ENCODE results near the gene CFAP410. TPM values are rescaled to one million over a fixed set of nuclear protein-coding genes. Genes with fewer than 3 reads are reported as not detected.

The CFAP410 gene
- total and polyA plus RNA-seq, 2 of the 8 experiments (the other 6 are each of a cell fraction or from before 2014, with no cell fraction given) = 10.6 to 12.0 TPM

- no peak overlapping the region for H4K5ac ChIP-seq (ENCODE audit: insufficient read length, low read depth, low read length)
- no peak overlapping the region for H3K14ac ChIP-seq (ENCODE audit: insufficient read length)
- CTCF ChIA-PET (ENCODE audit: partially characterized antibody) = interaction anchor here (1.0 kb wide), 1 partner anchor 25 kb away, joined by 3 read pairs; no protein-coding TSS in a partner anchor
- TF ChIP-seq, protein P1, sequence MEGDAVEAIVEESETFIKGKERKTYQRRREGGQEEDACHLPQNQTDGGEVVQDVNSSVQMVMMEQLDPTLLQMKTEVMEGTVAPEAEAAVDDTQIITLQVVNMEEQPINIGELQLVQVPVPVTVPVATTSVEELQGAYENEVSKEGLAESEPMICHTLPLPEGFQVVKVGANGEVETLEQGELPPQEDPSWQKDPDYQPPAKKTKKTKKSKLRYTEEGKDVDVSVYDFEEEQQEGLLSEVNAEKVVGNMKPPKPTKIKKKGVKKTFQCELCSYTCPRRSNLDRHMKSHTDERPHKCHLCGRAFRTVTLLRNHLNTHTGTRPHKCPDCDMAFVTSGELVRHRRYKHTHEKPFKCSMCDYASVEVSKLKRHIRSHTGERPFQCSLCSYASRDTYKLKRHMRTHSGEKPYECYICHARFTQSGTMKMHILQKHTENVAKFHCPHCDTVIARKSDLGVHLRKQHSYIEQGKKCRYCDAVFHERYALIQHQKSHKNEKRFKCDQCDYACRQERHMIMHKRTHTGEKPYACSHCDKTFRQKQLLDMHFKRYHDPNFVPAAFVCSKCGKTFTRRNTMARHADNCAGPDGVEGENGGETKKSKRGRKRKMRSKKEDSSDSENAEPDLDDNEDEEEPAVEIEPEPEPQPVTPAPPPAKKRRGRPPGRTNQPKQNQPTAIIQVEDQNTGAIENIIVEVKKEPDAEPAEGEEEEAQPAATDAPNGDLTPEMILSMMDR (IDR thresholded peaks at IDR 0.05; ENCODE audit: control extremely low read depth in 1 of 3, insufficient read depth in 1 of 3, low read depth in 1 of 3, low read length in 3 of 3) = no peak
- TF ChIP-seq SIN3A (conservative IDR thresholded peaks at IDR 0.05 in 1 of 2, IDR thresholded peaks at IDR 0.05 in 1 of 2; ENCODE audit: low read depth in 1 of 2, low read length in 2 of 2) = no peak
- no peak for TF ChIP-seq CEBPB (IDR thresholded peaks at IDR 0.05; ENCODE audit: low read depth, low read length)
- TF ChIP-seq POU5F1 (IDR thresholded peaks at IDR 0.05; ENCODE audit: low read depth, low read length) = no peak
- TF ChIP-seq BRCA1 (IDR thresholded peaks at IDR 0.05; ENCODE audit: low read depth, low read length) = no peak
- TF ChIP-seq JUND (IDR thresholded peaks at IDR 0.05; ENCODE audit: low read length) = no peak
- TF ChIP-seq USF2 (IDR thresholded peaks at IDR 0.05; ENCODE audit: low read length) = no peak
- no peak for TF ChIP-seq RFX5 (IDR thresholded peaks at IDR 0.05; ENCODE audit: borderline replicate concordance, low read depth, low read length)
- no peak for TF ChIP-seq TBP (IDR thresholded peaks at IDR 0.05; ENCODE audit: low read depth, low read length)
- no peak for TF ChIP-seq NANOG (IDR thresholded peaks at IDR 0.05; ENCODE audit: insufficient read depth, low read depth, low read length, poor library complexity, severe bottlenecking)
- TF ChIP-seq SIX5 (IDR thresholded peaks at IDR 0.05; ENCODE audit: low read depth, low read length) = no peak
These were observed 44.0 kb upstream of the CFAP410 start for GRCh38 chr21:44383216-44383615.

More at GRCh38 chr21:44383216-44383615, 44.0 kb upstream of the CFAP410 start:
- H3K4me3 ChIP-seq (ENCODE audit: extremely low read depth in 1 of 4, insufficient read depth in 2 of 4, low read depth in 3 of 4, low read length in 4 of 4) = no peak overlapping the region
- peaks cover 0 to 6% (median 2%) of the 10 kb centered on the region in 4 experiments; a peak in 2 of 7 replicates for H3K4me1 ChIP-seq (replicated peaks in 1 of 4; ENCODE audit: control insufficient read depth in 3 of 4, insufficient read depth in 4 of 4, low read length in 3 of 4)
- no peak for DNase-seq (ENCODE audit: low read depth in 1 of 2, low spot score in 2 of 2)
- H3K9me3 ChIP-seq (ENCODE audit: insufficient read depth in 2 of 2, low read depth in 1 of 2, low read length in 1 of 2) = peaks cover 3 to 4% of the 10 kb centered on the region in 2 experiments; a peak in 1 of 4 replicates
- H3K36me3 ChIP-seq (ENCODE audit: control insufficient read depth in 2 of 4, insufficient read depth in 4 of 4, low read length in 3 of 4) = no peaks in the 10 kb centered on the region
- H2AK5ac ChIP-seq (ENCODE audit: low read depth, low read length) = no peak overlapping the region
- no peak overlapping the region for H3K56ac ChIP-seq (replicated peaks; ENCODE audit: insufficient read length, low read depth, low read length)
- H3K23me2 ChIP-seq (ENCODE audit: low read depth, low read length) = peaks cover 2% of the 10 kb centered on the region; the same call in 1 of the 2 replicates
- no peak overlapping the region for H3K23ac ChIP-seq (ENCODE audit: insufficient read length)
- WGBS, 2 experiments (ENCODE audit: extremely low coverage in 1 of 2, insufficient coverage in 1 of 2, insufficient read length in 1 of 2, insufficient replicate concordance in 2 of 2, low coverage in 1 of 2, low lambda C conversion rate in 2 of 2, missing lambda C conversion rate in 1 of 2) = 87% methylated on average over 4 of the region's 4 CpGs; no CpG with 5 or more reads in 1 of the 2 experiments
- H4K20me1 ChIP-seq (replicated peaks in 1 of 2; ENCODE audit: control insufficient read depth in 1 of 2, insufficient read depth in 2 of 2, low read length in 2 of 2) = no peaks in the 10 kb centered on the region
- H3K18ac ChIP-seq (ENCODE audit: extremely low read depth, low read length) = no peak overlapping the region
- no peak overlapping the region for H2BK20ac ChIP-seq (ENCODE audit: low read length)
- H2BK5ac ChIP-seq (ENCODE audit: low read depth, low read length) = no peak overlapping the region
- no peak overlapping the region for H2BK120ac ChIP-seq (replicated peaks; ENCODE audit: low read depth, low read length)
- no peak overlapping the region for H4K91ac ChIP-seq (replicated peaks; ENCODE audit: insufficient read length, low read length)
- H4K8ac ChIP-seq (ENCODE audit: extremely low read depth, insufficient read depth, low read length) = no peak overlapping the region
- H3K27me3 ChIP-seq (replicated peaks in 1 of 4; ENCODE audit: control insufficient read depth in 3 of 4, extremely low read depth in 1 of 4, insufficient read depth in 3 of 4, low read length in 3 of 4) = no peaks in the 10 kb centered on the region; a peak in 1 of 7 replicates
- H3K4me2 ChIP-seq (ENCODE audit: insufficient read depth in 1 of 2, low read depth in 2 of 2, low read length in 2 of 2) = no peak overlapping the region
- POLR2A ChIA-PET (ENCODE audit: partially characterized antibody) = no interaction called here
- no peak overlapping the region for H3K4ac ChIP-seq (replicated peaks; ENCODE audit: insufficient read length, low read depth, low read length)
- H2BK12ac ChIP-seq (ENCODE audit: low read depth, low read length) = no peak overlapping the region
- no peak overlapping the region for H2BK15ac ChIP-seq (ENCODE audit: low read length)
- H3K9ac ChIP-seq (replicated peaks in 1 of 4; ENCODE audit: extremely low read depth in 1 of 4, low read depth in 3 of 4, low read length in 3 of 4) = no peak overlapping the region
- no peaks in the 10 kb centered on the region for H3K79me2 ChIP-seq (ENCODE audit: control insufficient read depth in 1 of 2, insufficient read depth in 2 of 2, low read length in 2 of 2)
- no peaks in the 10 kb centered on the region for H3K79me1 ChIP-seq (ENCODE audit: low read depth, low read length)
- H2AFZ ChIP-seq (ENCODE audit: low read length) = no peak overlapping the region
- H3K27ac ChIP-seq (ENCODE audit: low read depth, low read length) = no peak overlapping the region
- no peak for FAIRE-seq

Measured in H1 (cell line).